Adrenal gland (tissue), 12 donors: ENCODE results near the gene OR5H14. TPM values are rescaled to one million over a fixed set of nuclear protein-coding genes. Genes with fewer than 3 reads are reported as not detected.

Source experiments
- DNase-seq, 7 donors: peaks; one replicate each; pipeline ENCODE4 v3.0.0-alpha.2; 2019 to 2020
- H3K27ac ChIP-seq, 5 donors: fragments of 200-600 bp; sonication (generic) in 4 of 5; 1 replicate in 3 of 5; 2 replicates in 2 of 5; pipeline versions ENCODE4 v1.5.1 to v1.8.0; 2016 to 2020; ENCODE audit warnings: mild to moderate bottlenecking in 1 of 5
- H3K27me3 ChIP-seq: fragments of 200-600 bp; 2 replicates; pipeline ENCODE4 v1.8.0; 2021
- H3K36me3 ChIP-seq, 2 donors: fragments of 200-600 bp; replicated peaks in 1 of 2; 1 replicate in 1 of 2; 2 replicates in 1 of 2; pipeline versions ENCODE4 v1.5.1 to v1.8.0; 2018 to 2022
- H3K4me1 ChIP-seq, 2 donors: fragments of 200-600 bp; replicated peaks in 1 of 2; 1 replicate in 1 of 2; 2 replicates in 1 of 2; pipeline versions ENCODE4 v1.5.1 to v1.8.0; 2018 to 2021
- H3K4me3 ChIP-seq, 4 donors: fragments of 200-600 bp; sonication (generic) in 3 of 4; one replicate each; pipeline ENCODE4 v1.5.1; 2016 to 2018
- H3K9me3 ChIP-seq, 3 donors: fragments of 200-600 bp; sonication (generic) in 1 of 3; replicated peaks in 1 of 3; 1 replicate in 2 of 3; 2 replicates in 1 of 3; pipeline versions ENCODE4 v1.5.1 to v1.8.0; 2016 to 2021
- POLR2A ChIP-seq, 2 donors: fragments of 450-650 bp; IDR thresholded peaks; one replicate each; pipeline ENCODE4 v1.6.1; 2017; ENCODE audit warnings: antibody characterized with exemption in 2 of 2, mild to moderate bottlenecking in 2 of 2, moderate library complexity in 1 of 2
- WGBS, 4 donors: extraction: QIAGEN DNeasy Blood & Tissue Kit in 2 of 4; methylation state at CpG; one replicate each; pipeline versions ENCODE4 v1.1.5 to v1.1.7; 2013 to 2017; 5-methylcytosine and 5-hydroxymethylcytosine counted together
- intact Hi-C, 2 donors: fragments of 100-400 bp; cut with DNase I; formaldehyde crosslinking; loops; one replicate each; pipeline versions ENCODE4 v1.14.1 to v1.15.0; 2022 to 2023
- polyA plus RNA-seq, 3 donors: library from polyadenylated mRNA; stranded (reverse); fragments of 200-250 nt in 2 of 3; fragments of 350-450 nt in 1 of 3; fragmentation: Illumina TruSeq in 1 of 3; extraction: RNeasy Lipid Tissue Mini Kit (QIAGEN cat#74804) in 1 of 3; gene quantifications; one replicate each; pipeline ENCODE4 v1.2.3, GENCODE V29; 2013 to 2014
- total RNA-seq, 9 donors: library from RNA; depleted of rRNA in 4 of 9; stranded (reverse); fragments of >200 nt in 4 of 9; fragments of 120-200 nt in 1 of 9; fragmentation: NEBNext Ultra II Directional in 1 of 9; extraction: Animal tissue kit (Norgen Biotek cat#: 25700) in 1 of 9; gene quantifications; one replicate each; pipeline versions ENCODE4 v1.1.0 to v1.2.4, GENCODE V29; 2013 to 2023
- TF ChIP-seq, protein P1 (sequence below), 6 experiments: fragments of 450-650 bp in 4 of 6; fragments of 200-600 bp in 2 of 6; sonication (generic) in 1 of 6; IDR thresholded peaks; 1 replicate in 5 of 6; 2 replicates in 1 of 6; pipeline versions ENCODE4 v1.5.1 to v1.8.0; 2016 to 2021; ENCODE audit warnings: antibody characterized with exemption in 6 of 6, mild to moderate bottlenecking in 2 of 6, moderate library complexity in 1 of 6
- donor health status: healthy with polysubstance abuse.
- donor health status: Bipolar disorder and iron deficiency.
- donor health status: DM: yes; HTN: yes; CAD: no.
- donor health status: DM: no; HTN: no; CAD: no.
- donor health status: DM: no; HTN: no; CAD: no.
- donor health status: DM: yes; HTN: yes; CAD: no.

The OR5H14 gene
- total and polyA plus RNA-seq, 12 donors, result under 0.01 to 0.04 TPM; not detected in 10

DNA sequence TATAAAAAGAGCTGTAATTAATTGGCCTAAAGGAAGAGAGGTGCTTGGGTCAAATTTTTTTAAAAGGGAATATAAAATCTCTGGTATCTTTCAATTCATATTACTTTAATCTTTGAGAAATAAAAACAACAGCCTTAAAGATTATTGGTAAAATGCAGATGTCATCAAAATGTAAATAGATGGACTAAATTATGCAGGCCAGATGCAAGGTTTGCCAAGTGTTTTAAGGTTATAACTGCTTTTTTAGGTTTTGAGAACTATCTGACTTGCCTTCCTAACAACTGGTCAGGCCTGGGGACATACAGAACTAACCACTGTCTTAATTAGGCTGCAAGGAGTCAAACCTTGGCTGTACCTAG is 36.8 kb upstream of the OR5H14 start:
- Histone ChIP-seq H3K4me3 (no peak overlapping the region), H3K36me3 (no peaks in the 10 kb centered on the region), H3K27me3 (no peaks in the 10 kb centered on the region), H3K4me1 (no peaks in the 10 kb centered on the region), H3K27ac (no peak overlapping the region), H3K9me3 (peaks cover 0 to 6% (median 0%) of the 10 kb centered on the region in 3 donors)
- no peak for TF ChIP-seq POLR2A (IDR thresholded peaks at IDR 0.05)
- TF ChIP-seq, protein P1, sequence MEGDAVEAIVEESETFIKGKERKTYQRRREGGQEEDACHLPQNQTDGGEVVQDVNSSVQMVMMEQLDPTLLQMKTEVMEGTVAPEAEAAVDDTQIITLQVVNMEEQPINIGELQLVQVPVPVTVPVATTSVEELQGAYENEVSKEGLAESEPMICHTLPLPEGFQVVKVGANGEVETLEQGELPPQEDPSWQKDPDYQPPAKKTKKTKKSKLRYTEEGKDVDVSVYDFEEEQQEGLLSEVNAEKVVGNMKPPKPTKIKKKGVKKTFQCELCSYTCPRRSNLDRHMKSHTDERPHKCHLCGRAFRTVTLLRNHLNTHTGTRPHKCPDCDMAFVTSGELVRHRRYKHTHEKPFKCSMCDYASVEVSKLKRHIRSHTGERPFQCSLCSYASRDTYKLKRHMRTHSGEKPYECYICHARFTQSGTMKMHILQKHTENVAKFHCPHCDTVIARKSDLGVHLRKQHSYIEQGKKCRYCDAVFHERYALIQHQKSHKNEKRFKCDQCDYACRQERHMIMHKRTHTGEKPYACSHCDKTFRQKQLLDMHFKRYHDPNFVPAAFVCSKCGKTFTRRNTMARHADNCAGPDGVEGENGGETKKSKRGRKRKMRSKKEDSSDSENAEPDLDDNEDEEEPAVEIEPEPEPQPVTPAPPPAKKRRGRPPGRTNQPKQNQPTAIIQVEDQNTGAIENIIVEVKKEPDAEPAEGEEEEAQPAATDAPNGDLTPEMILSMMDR (IDR thresholded peaks at IDR 0.05), result no peak
- intact Hi-C loops, result no loop called here
- no peak for DNase-seq

GRCh38 chr3:98114264-98114663 is 33.0 kb upstream of the OR5H14 start:
- peaks cover 0 to 6% (median 0%) of the 10 kb centered on the region in 3 donors for H3K9me3 ChIP-seq
- TF ChIP-seq, protein P1 (IDR thresholded peaks at IDR 0.05), result no peak
- no peak for TF ChIP-seq POLR2A (IDR thresholded peaks at IDR 0.05)
- WGBS, 4 donors, result 35 to 66% (median 58%) methylated on average over 3 of the region's 3 CpGs
- intact Hi-C loops, result no loop called here
- DNase-seq, result no peak
- H3K27ac ChIP-seq, result no peak overlapping the region
- H3K4me1 ChIP-seq, result no peaks in the 10 kb centered on the region
- no peaks in the 10 kb centered on the region for H3K27me3 ChIP-seq
- H3K36me3 ChIP-seq, result no peaks in the 10 kb centered on the region
- no peak overlapping the region for H3K4me3 ChIP-seq

GRCh38 chr3:98115717-98116116 is 31.6 kb upstream of the OR5H14 start:
- H3K4me3 ChIP-seq, result no peak overlapping the region
- H3K27ac ChIP-seq, result no peak overlapping the region
- no peaks in the 10 kb centered on the region for H3K36me3 ChIP-seq
- no peaks in the 10 kb centered on the region for H3K27me3 ChIP-seq
- TF ChIP-seq, protein P1 (IDR thresholded peaks at IDR 0.05), result no peak
- TF ChIP-seq POLR2A (IDR thresholded peaks at IDR 0.05), result no peak
- DNase-seq, result no peak
- 87 to 95% (median 91%) methylated on average over 1 of the region's 1 CpG for WGBS, 4 donors
- no peaks in the 10 kb centered on the region for H3K4me1 ChIP-seq
- intact Hi-C loops, result no loop called here
- H3K9me3 ChIP-seq, result peaks cover 0 to 6% (median 0%) of the 10 kb centered on the region in 3 donors

GRCh38 chr3:98130421-98130820 is 16.9 kb upstream of the OR5H14 start, which contains the start of gene OR5H1:
Gene OR5H1 (plus strand): TSS chr3:98130721. CDS start chr3:98132698, 1,977 bp downstream.
- TF ChIP-seq POLR2A (IDR thresholded peaks at IDR 0.05), result no peak
- TF ChIP-seq, protein P1 (IDR thresholded peaks at IDR 0.05), result no peak
- H3K9me3 ChIP-seq, result no peaks in the 10 kb centered on the region
- no peaks in the 10 kb centered on the region for H3K27me3 ChIP-seq
- DNase-seq, result no peak
- H3K4me1 ChIP-seq, result no peaks in the 10 kb centered on the region
- 45 to 66% (median 62%) methylated on average over 1 of the region's 1 CpG for WGBS, 4 donors
- intact Hi-C loops, result no loop called here
- H3K36me3 ChIP-seq, result no peaks in the 10 kb centered on the region
- H3K27ac ChIP-seq, result no peak within 1 kb of the TSS
- H3K4me3 ChIP-seq, result no peak within 1 kb of the TSS
